Activated CD4-positive, alpha-beta T cell treated with anti-CD3 and anti-CD28 coated beads, Interleukin-2, amount 10 ng/mL, durations not matched to agents 7 days and 5 days (primary cell): ENCODE measurements around the gene ZFHX2. TPM values are rescaled to one million over a fixed set of nuclear protein-coding genes. Genes with fewer than 3 reads are reported as not detected.

Experiments
- CTCF ChIA-PET: fragments of 350-600 bp; sonication (Branson Sonifier 250); formaldehyde crosslinking; loops from one replicate; lab custom pipeline; 2021; ENCODE audit warnings: antibody characterized with exemption; lab: Charles Lee
- POLR2A ChIA-PET: fragments of 350-600 bp; sonication (Branson Sonifier 250); formaldehyde crosslinking; loops from one replicate; lab custom pipeline; 2021; ENCODE audit warnings: antibody characterized with exemption; lab: Charles Lee
- DNase-seq: peaks from one replicate; pipeline ENCODE4 v3.0.0-alpha.2; 2020
- H3K27ac Mint-ChIP-seq: one replicate; pipeline ENCODE4 v1.8.0; 2021; ENCODE audit warnings: mild to moderate bottlenecking, moderate library complexity, mixed read lengths
- H3K27me3 Mint-ChIP-seq: one replicate; pipeline ENCODE4 v1.8.0; 2021; ENCODE audit warnings: mixed read lengths
- H3K36me3 Mint-ChIP-seq: one replicate; pipeline ENCODE4 v1.8.0; 2021; ENCODE audit warnings: low read depth, mixed read lengths
- H3K4me1 Mint-ChIP-seq: one replicate; pipeline ENCODE4 v1.8.0; 2021; ENCODE audit warnings: mixed read lengths
- H3K4me3 Mint-ChIP-seq: one replicate; pipeline ENCODE4 v1.8.0; 2021; ENCODE audit warnings: mild to moderate bottlenecking, moderate library complexity, mixed read lengths
- H3K9me3 Mint-ChIP-seq: one replicate; pipeline ENCODE4 v1.8.0; 2021; ENCODE audit warnings: mixed read lengths
- total RNA-seq, 2 experiments: library from RNA; stranded (reverse); gene quantifications; one replicate each; pipeline ENCODE4 v1.2.3, GENCODE V29; 2021

Gene ZFHX2
- total RNA-seq, 2 experiments from 2014 or later, result 1.0 to 1.1 TPM

GRCh38 chr14:23569443-23570151, 18.0 kb upstream of the ZFHX2 start:
- POLR2A ChIA-PET, result no interaction called here
- H3K36me3 Mint-ChIP-seq, result peaks cover 24% of the 10 kb centered on the region
- DNase-seq, result peak; percentile 32
- no peak overlapping the region for H3K4me3 Mint-ChIP-seq
- CTCF ChIA-PET, result interaction anchor here (1.0 to 2.0 kb wide), 3 partner anchors 10 to 22 kb away, joined by 3 to 9 read pairs (median 4); no protein-coding TSS in a partner anchor
- peaks cover 9% of the 10 kb centered on the region for H3K27me3 Mint-ChIP-seq
- H3K9me3 Mint-ChIP-seq, result no peaks in the 10 kb centered on the region
- H3K4me1 Mint-ChIP-seq, result peaks cover 48% of the 10 kb centered on the region
- peak overlapping the region; percentile 69 for H3K27ac Mint-ChIP-seq

GRCh38 chr14:23568600-23569331, 17.2 kb upstream of the ZFHX2 start:
- Mint-ChIP-seq H3K27ac (peak overlapping the region; percentile 97), H3K36me3 (peaks cover 31% of the 10 kb centered on the region), H3K9me3 (no peaks in the 10 kb centered on the region), H3K4me3 (peak overlapping the region; percentile 97), H3K27me3 (peaks cover 8% of the 10 kb centered on the region), H3K4me1 (peaks cover 54% of the 10 kb centered on the region)
- no peak for DNase-seq
- CTCF ChIA-PET, result interaction anchor here (0.6 to 2.3 kb wide), 5 partner anchors 9 to 93 kb away, joined by 3 to 9 read pairs (median 4); no protein-coding TSS in a partner anchor
- POLR2A ChIA-PET, result interaction anchor here (0.7 kb wide), 1 partner anchor 12 kb away, joined by 3 read pairs; no protein-coding TSS in a partner anchor

GRCh38 chr14:23568021-23568599, 16.5 kb upstream of the ZFHX2 start:
- Mint-ChIP-seq H3K4me1 (peaks cover 53% of the 10 kb centered on the region), H3K4me3 (peak overlapping the region; percentile 97), H3K36me3 (peaks cover 32% of the 10 kb centered on the region), H3K27me3 (peaks cover 5% of the 10 kb centered on the region), H3K27ac (peak overlapping the region; percentile 97), H3K9me3 (no peaks in the 10 kb centered on the region)
- DNase-seq, result no peak
- POLR2A ChIA-PET, result interaction anchor here (0.6 kb wide), 1 partner anchor 94 kb away, joined by 3 read pairs; no protein-coding TSS in a partner anchor
- CTCF ChIA-PET, result interaction anchor here (0.6 to 2.3 kb wide), 5 partner anchors 8 to 93 kb away, joined by 3 to 9 read pairs (median 4); no protein-coding TSS in a partner anchor

- peaks cover 51% of the 10 kb centered on the region for H3K4me1 Mint-ChIP-seq
- no peaks in the 10 kb centered on the region for H3K9me3 Mint-ChIP-seq
- H3K27me3 Mint-ChIP-seq, result peaks cover 5% of the 10 kb centered on the region
- ChIA-PET POLR2A (interaction anchor here (0.6 kb wide), 2 partner anchors 19 to 94 kb away, joined by 3 to 4 read pairs; no protein-coding TSS in a partner anchor), CTCF (interaction anchor here (0.6 to 2.3 kb wide), 4 partner anchors 8 to 89 kb away, joined by 3 to 5 read pairs (median 4); no protein-coding TSS in a partner anchor)
- H3K36me3 Mint-ChIP-seq, result peaks cover 37% of the 10 kb centered on the region
- peak; percentile 92 for DNase-seq
- H3K4me3 Mint-ChIP-seq, result peak within 1 kb of the TSS; percentile 97
- peak within 1 kb of the TSS; percentile 97 for H3K27ac Mint-ChIP-seq
These were observed 15.8 kb upstream of the ZFHX2 start, which contains the start of gene AP1G2 for GRCh38 chr14:23567186-23568020. AP1G2 (minus strand) TSS chr14:23567791; CDS start chr14:23567314, 477 bp downstream.

- Mint-ChIP-seq H3K4me3 (peak overlapping the region; percentile 97), H3K27me3 (no peaks in the 10 kb centered on the region), H3K9me3 (no peaks in the 10 kb centered on the region), H3K4me1 (peaks cover 46% of the 10 kb centered on the region), H3K27ac (peak overlapping the region; percentile 97), H3K36me3 (peaks cover 39% of the 10 kb centered on the region)
- ChIA-PET POLR2A (interaction anchor here (0.6 kb wide), 2 partner anchors 9 to 20 kb away, joined by 3 to 4 read pairs; no protein-coding TSS in a partner anchor), CTCF (interaction anchor here (0.9 to 2.3 kb wide), 3 partner anchors 9 to 88 kb away, joined by 3 to 5 read pairs (median 4); no protein-coding TSS in a partner anchor)
- no peak for DNase-seq
These were observed 15.2 kb upstream of the ZFHX2 start for GRCh38 chr14:23566778-23567185.

GRCh38 chr14:23566112-23566777, 14.7 kb upstream of the ZFHX2 start:
- H3K4me1 Mint-ChIP-seq, result peaks cover 46% of the 10 kb centered on the region
- DNase-seq, result no peak
- no peaks in the 10 kb centered on the region for H3K9me3 Mint-ChIP-seq
- H3K4me3 Mint-ChIP-seq, result peak overlapping the region; percentile 97
- CTCF ChIA-PET, result interaction anchor here (1.5 to 2.3 kb wide), 2 partner anchors 9 to 88 kb away, joined by 4 to 5 read pairs; no protein-coding TSS in a partner anchor
- H3K36me3 Mint-ChIP-seq, result peaks cover 42% of the 10 kb centered on the region
- H3K27me3 Mint-ChIP-seq, result no peaks in the 10 kb centered on the region
- peak overlapping the region; percentile 97 for H3K27ac Mint-ChIP-seq
- POLR2A ChIA-PET, result interaction anchor here (0.6 kb wide), 2 partner anchors 8 to 20 kb away, joined by 3 to 4 read pairs; no protein-coding TSS in a partner anchor

- DNase-seq, result no peak
- POLR2A ChIA-PET, result no interaction called here
- H3K27ac Mint-ChIP-seq, result no peak overlapping the region
- H3K27me3 Mint-ChIP-seq, result no peaks in the 10 kb centered on the region
- peak overlapping the region; percentile 97 for H3K4me3 Mint-ChIP-seq
- peaks cover 46% of the 10 kb centered on the region for H3K4me1 Mint-ChIP-seq
- CTCF ChIA-PET, result no interaction called here
- H3K9me3 Mint-ChIP-seq, result no peaks in the 10 kb centered on the region
- H3K36me3 Mint-ChIP-seq, result peaks cover 46% of the 10 kb centered on the region
These were observed 14.1 kb upstream of the ZFHX2 start for GRCh38 chr14:23565626-23566025.

GRCh38 chr14:23564876-23565275, 13.3 kb upstream of the ZFHX2 start:
- ChIA-PET CTCF (interaction anchor here (8.6 kb wide), 1 partner anchor 87 kb away, joined by 96 read pairs; no protein-coding TSS in a partner anchor), POLR2A (no interaction called here)
- Mint-ChIP-seq H3K4me1 (peaks cover 49% of the 10 kb centered on the region), H3K27me3 (no peaks in the 10 kb centered on the region), H3K27ac (peak overlapping the region; percentile 36), H3K36me3 (peaks cover 52% of the 10 kb centered on the region), H3K9me3 (no peaks in the 10 kb centered on the region), H3K4me3 (no peak overlapping the region)
- no peak for DNase-seq

- POLR2A ChIA-PET, result no interaction called here
- H3K4me3 Mint-ChIP-seq, result no peak overlapping the region
- H3K27ac Mint-ChIP-seq, result peak overlapping the region; percentile 11
- H3K36me3 Mint-ChIP-seq, result peaks cover 58% of the 10 kb centered on the region
- H3K9me3 Mint-ChIP-seq, result no peaks in the 10 kb centered on the region
- DNase-seq, result no peak
- peaks cover 50% of the 10 kb centered on the region for H3K4me1 Mint-ChIP-seq
- CTCF ChIA-PET, result interaction anchor here (1.2 to 8.6 kb wide), 3 partner anchors 8 to 129 kb away, joined by 3 to 96 read pairs (median 4); no protein-coding TSS in a partner anchor
- H3K27me3 Mint-ChIP-seq, result no peaks in the 10 kb centered on the region
These were observed 12.7 kb upstream of the ZFHX2 start for GRCh38 chr14:23564181-23564812.

- DNase-seq, result no peak
- POLR2A ChIA-PET, result no interaction called here
- Mint-ChIP-seq H3K9me3 (no peaks in the 10 kb centered on the region), H3K36me3 (peaks cover 63% of the 10 kb centered on the region), H3K27me3 (no peaks in the 10 kb centered on the region), H3K27ac (no peak overlapping the region), H3K4me3 (no peak overlapping the region), H3K4me1 (peaks cover 46% of the 10 kb centered on the region)
- CTCF ChIA-PET, result interaction anchor here (0.9 to 8.6 kb wide), 5 partner anchors 8 to 274 kb away, joined by 3 to 96 read pairs (median 4); no protein-coding TSS in a partner anchor
These were observed 12.1 kb upstream of the ZFHX2 start for GRCh38 chr14:23563473-23564180.
